HCT116 (cell line): ENCODE data around the gene CD68.

ENCODE experiments used
- CEBPB ChIP-seq: IDR thresholded peaks from 2 replicates; pipeline ENCODE4 v1.6.1; 2012; ENCODE audit warnings: low read depth
- EZH2 ChIP-seq: fragments of 200-600 bp; sonication (generic); IDR thresholded peaks from 2 replicates; pipeline ENCODE4 v1.6.1; 2017; ENCODE audit warnings: antibody characterized with exemption, mixed run types
- EZH2phosphoT487 ChIP-seq: fragments of 200-600 bp; IDR thresholded peaks from 2 replicates; pipeline ENCODE4 v1.6.1; 2018; ENCODE audit warnings: antibody characterized with exemption, borderline replicate concordance
- POLR2A ChIP-seq: IDR thresholded peaks from 2 replicates; pipeline ENCODE4 v1.7.0; 2011; ENCODE audit warnings: borderline replicate concordance; ENCODE audit not compliant: insufficient read depth, insufficient read length; ENCODE audit errors: extremely low read depth
- POLR2AphosphoS5 ChIP-seq: IDR thresholded peaks from 2 replicates; pipeline ENCODE4 v1.6.1; 2011; ENCODE audit warnings: mild to moderate bottlenecking, low read depth, low read length, moderate library complexity
- RAD21 ChIP-seq: IDR thresholded peaks from 2 replicates; pipeline ENCODE4 v1.6.1; 2012; ENCODE audit warnings: low read depth, mild to moderate bottlenecking
- SP1 ChIP-seq: IDR thresholded peaks from 2 replicates; pipeline ENCODE4 v1.6.1; 2012; ENCODE audit warnings: low read depth
- TCF7L2 ChIP-seq: IDR thresholded peaks from 2 replicates; pipeline ENCODE4 v1.7.0; 2011; ENCODE audit warnings: borderline replicate concordance, inconsistent platforms; ENCODE audit not compliant: insufficient read depth, insufficient read length; ENCODE audit errors: extremely low read depth
- YY1 ChIP-seq: IDR thresholded peaks from 2 replicates; pipeline ENCODE4 v1.6.1; 2011; ENCODE audit warnings: low read length, low read depth, moderate library complexity, mild to moderate bottlenecking; ENCODE audit not compliant: insufficient replicate concordance; ENCODE audit errors: extremely low read depth
- ZNF274 ChIP-seq: fragments of 200-500 bp; sonication (Bioruptor generic); IDR thresholded peaks from 2 replicates; pipeline ENCODE4 v1.6.1; 2014; ENCODE audit warnings: mild to moderate bottlenecking, low read depth, low read length, inconsistent platforms
- TF ChIP-seq, protein P1 (sequence below), 3 experiments: fragments of 200-600 bp in 1 of 3; sonication (generic) in 1 of 3; IDR thresholded peaks in 2 of 3; conservative IDR thresholded peaks in 1 of 3; 2 replicates each; pipeline ENCODE4 v1.5.1; 2012 to 2017; ENCODE audit warnings: low read depth in 2 of 3, low read length in 2 of 3, antibody characterized with exemption in 1 of 3, borderline replicate concordance in 1 of 3, control low read depth in 1 of 3, mild to moderate bottlenecking in 1 of 3, mixed read lengths in 1 of 3, mixed run types in 1 of 3, moderate library complexity in 1 of 3; ENCODE audit not compliant: insufficient read depth in 1 of 3
- TF ChIP-seq, protein P2 (sequence below): IDR thresholded peaks from 2 replicates; pipeline ENCODE4 v1.6.1; 2012
- TF ChIP-seq, protein P3 (sequence below): IDR thresholded peaks from 2 replicates; pipeline ENCODE4 v1.6.1; 2012; ENCODE audit warnings: low read depth

DNA sequence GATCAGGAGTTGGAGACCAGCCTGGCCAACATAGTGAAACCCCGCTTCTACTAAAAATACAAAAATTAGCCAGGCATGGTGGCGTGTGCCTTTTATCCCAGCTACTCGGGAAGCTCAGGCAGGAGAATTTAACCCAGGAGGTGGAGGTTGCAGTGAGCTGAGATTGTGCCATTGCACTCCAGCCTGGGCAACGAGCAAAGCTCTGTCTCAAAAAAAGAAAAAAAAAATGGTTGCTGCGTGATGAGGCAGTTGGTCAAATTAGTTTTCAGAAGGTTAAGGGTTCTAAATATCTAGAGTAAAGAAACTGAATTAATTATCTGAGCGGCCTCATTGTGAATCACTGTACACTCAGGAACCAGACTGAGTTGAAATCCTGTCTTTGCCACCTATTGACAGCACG, 3.5 kb upstream of the CD68 start:
- TF ChIP-seq POLR2A (no peak), CEBPB (no peak), SP1 (no peak), ZNF274 (no peak), YY1 (no peak), RAD21 (no peak), EZH2phosphoT487 (no peak), POLR2AphosphoS5 (no peak; the same call in 1 of the 2 replicates), EZH2 (no peak), TCF7L2 (no peak)
- TF ChIP-seq, protein P1, sequence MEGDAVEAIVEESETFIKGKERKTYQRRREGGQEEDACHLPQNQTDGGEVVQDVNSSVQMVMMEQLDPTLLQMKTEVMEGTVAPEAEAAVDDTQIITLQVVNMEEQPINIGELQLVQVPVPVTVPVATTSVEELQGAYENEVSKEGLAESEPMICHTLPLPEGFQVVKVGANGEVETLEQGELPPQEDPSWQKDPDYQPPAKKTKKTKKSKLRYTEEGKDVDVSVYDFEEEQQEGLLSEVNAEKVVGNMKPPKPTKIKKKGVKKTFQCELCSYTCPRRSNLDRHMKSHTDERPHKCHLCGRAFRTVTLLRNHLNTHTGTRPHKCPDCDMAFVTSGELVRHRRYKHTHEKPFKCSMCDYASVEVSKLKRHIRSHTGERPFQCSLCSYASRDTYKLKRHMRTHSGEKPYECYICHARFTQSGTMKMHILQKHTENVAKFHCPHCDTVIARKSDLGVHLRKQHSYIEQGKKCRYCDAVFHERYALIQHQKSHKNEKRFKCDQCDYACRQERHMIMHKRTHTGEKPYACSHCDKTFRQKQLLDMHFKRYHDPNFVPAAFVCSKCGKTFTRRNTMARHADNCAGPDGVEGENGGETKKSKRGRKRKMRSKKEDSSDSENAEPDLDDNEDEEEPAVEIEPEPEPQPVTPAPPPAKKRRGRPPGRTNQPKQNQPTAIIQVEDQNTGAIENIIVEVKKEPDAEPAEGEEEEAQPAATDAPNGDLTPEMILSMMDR (IDR thresholded peaks at IDR 0.05 in 2 of 3, conservative IDR thresholded peaks at IDR 0.05 in 1 of 3; ENCODE audit: borderline replicate concordance in 1 of 3, insufficient read depth in 1 of 3, low read depth in 2 of 3, low read length in 2 of 3), result no peak
- TF ChIP-seq, protein P2, sequence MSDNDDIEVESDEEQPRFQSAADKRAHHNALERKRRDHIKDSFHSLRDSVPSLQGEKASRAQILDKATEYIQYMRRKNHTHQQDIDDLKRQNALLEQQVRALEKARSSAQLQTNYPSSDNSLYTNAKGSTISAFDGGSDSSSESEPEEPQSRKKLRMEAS, result no peak
- TF ChIP-seq, protein P3, sequence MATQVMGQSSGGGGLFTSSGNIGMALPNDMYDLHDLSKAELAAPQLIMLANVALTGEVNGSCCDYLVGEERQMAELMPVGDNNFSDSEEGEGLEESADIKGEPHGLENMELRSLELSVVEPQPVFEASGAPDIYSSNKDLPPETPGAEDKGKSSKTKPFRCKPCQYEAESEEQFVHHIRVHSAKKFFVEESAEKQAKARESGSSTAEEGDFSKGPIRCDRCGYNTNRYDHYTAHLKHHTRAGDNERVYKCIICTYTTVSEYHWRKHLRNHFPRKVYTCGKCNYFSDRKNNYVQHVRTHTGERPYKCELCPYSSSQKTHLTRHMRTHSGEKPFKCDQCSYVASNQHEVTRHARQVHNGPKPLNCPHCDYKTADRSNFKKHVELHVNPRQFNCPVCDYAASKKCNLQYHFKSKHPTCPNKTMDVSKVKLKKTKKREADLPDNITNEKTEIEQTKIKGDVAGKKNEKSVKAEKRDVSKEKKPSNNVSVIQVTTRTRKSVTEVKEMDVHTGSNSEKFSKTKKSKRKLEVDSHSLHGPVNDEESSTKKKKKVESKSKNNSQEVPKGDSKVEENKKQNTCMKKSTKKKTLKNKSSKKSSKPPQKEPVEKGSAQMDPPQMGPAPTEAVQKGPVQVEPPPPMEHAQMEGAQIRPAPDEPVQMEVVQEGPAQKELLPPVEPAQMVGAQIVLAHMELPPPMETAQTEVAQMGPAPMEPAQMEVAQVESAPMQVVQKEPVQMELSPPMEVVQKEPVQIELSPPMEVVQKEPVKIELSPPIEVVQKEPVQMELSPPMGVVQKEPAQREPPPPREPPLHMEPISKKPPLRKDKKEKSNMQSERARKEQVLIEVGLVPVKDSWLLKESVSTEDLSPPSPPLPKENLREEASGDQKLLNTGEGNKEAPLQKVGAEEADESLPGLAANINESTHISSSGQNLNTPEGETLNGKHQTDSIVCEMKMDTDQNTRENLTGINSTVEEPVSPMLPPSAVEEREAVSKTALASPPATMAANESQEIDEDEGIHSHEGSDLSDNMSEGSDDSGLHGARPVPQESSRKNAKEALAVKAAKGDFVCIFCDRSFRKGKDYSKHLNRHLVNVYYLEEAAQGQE, result no peak
